PC-9 (cell line): ENCODE measurements around the gene KPNA2. TPM values are rescaled to one million over a fixed set of nuclear protein-coding genes. Genes with fewer than 3 reads are reported as not detected.
A peak's percentile ranks its signal among the peaks of the same experiment; 100 is the strongest.
"Not testable (repeated sequence)": the region's sequence is repeated elsewhere in the genome, so short reads cannot be mapped to it uniquely, and the experiment has no call there.

ENCODE experiments used
- BruUV-seq: library from RNA; stranded (reverse); fragments of 400-500 nt; replicated peaks from 2 replicates; lab custom pipeline; 2021; lab: Mats Ljungman, UMichigan
- CTCF ChIA-PET: fragments of 300-600 bp; sonication (Branson Sonifier 250); formaldehyde crosslinking; loops from one replicate; lab custom pipeline; 2022; ENCODE audit warnings: antibody characterized with exemption; lab: Charles Lee
- POLR2A ChIA-PET: fragments of 300-600 bp; sonication (Branson Sonifier 250); formaldehyde crosslinking; loops from one replicate; lab custom pipeline; 2022; ENCODE audit warnings: antibody characterized with exemption; ENCODE audit not compliant: unreplicated experiment; lab: Charles Lee
- DNase-seq, 2 experiments: peaks; one replicate each; pipeline versions ENCODE4 v3.0.0 to v3.0.0-alpha.2; 2015 to 2022; ENCODE audit warnings: mixed read lengths in 1 of 2
- H2AFZ ChIP-seq: fragments of 200-600 bp; sonication (generic); 2 replicates; pipeline ENCODE4 v1.8.1; 2017; ENCODE audit warnings: antibody characterized with exemption
- H3F3A ChIP-seq: fragments of 200-600 bp; sonication (generic); 2 replicates; pipeline ENCODE4 v1.8.1; 2017; ENCODE audit warnings: antibody characterized with exemption, mild to moderate bottlenecking, low read depth; ENCODE audit not compliant: insufficient read depth
- H3K27ac ChIP-seq: fragments of 200-600 bp; sonication (generic); 2 replicates; pipeline ENCODE4 v1.6.1; 2016; ENCODE audit warnings: mixed run types
- H3K27me3 ChIP-seq: fragments of 200-600 bp; sonication (generic); 2 replicates; pipeline ENCODE4 v1.6.1; 2016; ENCODE audit warnings: low read depth, mixed run types; ENCODE audit not compliant: insufficient read depth
- H3K36me3 ChIP-seq: fragments of 200-600 bp; sonication (generic); 2 replicates; pipeline ENCODE4 v1.6.1; 2016; ENCODE audit warnings: low read depth, mixed run types
- H3K4me1 ChIP-seq: fragments of 200-600 bp; sonication (generic); replicated peaks from 2 replicates; pipeline ENCODE4 v1.6.1; 2016; ENCODE audit warnings: mixed run types; ENCODE audit not compliant: insufficient read depth
- H3K4me2 ChIP-seq: fragments of 200-600 bp; sonication (generic); 2 replicates; pipeline ENCODE4 v1.6.1; 2017; ENCODE audit warnings: mixed run types
- H3K4me3 ChIP-seq: fragments of 200-600 bp; sonication (generic); 2 replicates; pipeline ENCODE4 v1.6.1; 2016; ENCODE audit warnings: mixed run types
- H3K79me2 ChIP-seq: fragments of 200-600 bp; sonication (generic); 2 replicates; pipeline ENCODE4 v1.6.1; 2017; ENCODE audit warnings: low read depth, mixed run types
- H3K9me2 ChIP-seq: fragments of 200-600 bp; sonication (generic); 2 replicates; pipeline ENCODE4 v1.8.1; 2017; ENCODE audit warnings: mild to moderate bottlenecking; ENCODE audit not compliant: insufficient read depth
- H3K9me3 ChIP-seq: fragments of 200-600 bp; sonication (generic); 2 replicates; pipeline ENCODE4 v1.8.1; 2016; ENCODE audit warnings: low read depth; ENCODE audit not compliant: insufficient read depth
- H4K20me1 ChIP-seq: fragments of 200-600 bp; sonication (generic); 2 replicates; pipeline ENCODE4 v1.8.1; 2017; ENCODE audit not compliant: insufficient read depth
- EZH2 ChIP-seq: fragments of 200-600 bp; sonication (generic); IDR thresholded peaks from 2 replicates; pipeline ENCODE4 v1.8.0; 2017; ENCODE audit warnings: antibody characterized with exemption, low read depth
- intact Hi-C: fragments of 100-400 bp; cut with micrococcal nuclease; formaldehyde crosslinking; loops from one replicate; pipeline ENCODE4 v1.10.0; 2022; ENCODE audit not compliant: unreplicated experiment
- total RNA-seq: library from RNA; stranded (reverse); gene quantifications from 2 replicates; pipeline ENCODE4 v1.2.3, GENCODE V29; 2021
- TF ChIP-seq, protein P1 (sequence below): fragments of 200-600 bp; sonication (generic); conservative IDR thresholded peaks from 2 replicates; pipeline ENCODE4 v1.6.1; 2017; ENCODE audit warnings: mixed run types, antibody characterized with exemption, mild to moderate bottlenecking, moderate library complexity

KPNA2 gene
- total RNA-seq, 1 experiment from 2014 or later = 201 TPM

DNA sequence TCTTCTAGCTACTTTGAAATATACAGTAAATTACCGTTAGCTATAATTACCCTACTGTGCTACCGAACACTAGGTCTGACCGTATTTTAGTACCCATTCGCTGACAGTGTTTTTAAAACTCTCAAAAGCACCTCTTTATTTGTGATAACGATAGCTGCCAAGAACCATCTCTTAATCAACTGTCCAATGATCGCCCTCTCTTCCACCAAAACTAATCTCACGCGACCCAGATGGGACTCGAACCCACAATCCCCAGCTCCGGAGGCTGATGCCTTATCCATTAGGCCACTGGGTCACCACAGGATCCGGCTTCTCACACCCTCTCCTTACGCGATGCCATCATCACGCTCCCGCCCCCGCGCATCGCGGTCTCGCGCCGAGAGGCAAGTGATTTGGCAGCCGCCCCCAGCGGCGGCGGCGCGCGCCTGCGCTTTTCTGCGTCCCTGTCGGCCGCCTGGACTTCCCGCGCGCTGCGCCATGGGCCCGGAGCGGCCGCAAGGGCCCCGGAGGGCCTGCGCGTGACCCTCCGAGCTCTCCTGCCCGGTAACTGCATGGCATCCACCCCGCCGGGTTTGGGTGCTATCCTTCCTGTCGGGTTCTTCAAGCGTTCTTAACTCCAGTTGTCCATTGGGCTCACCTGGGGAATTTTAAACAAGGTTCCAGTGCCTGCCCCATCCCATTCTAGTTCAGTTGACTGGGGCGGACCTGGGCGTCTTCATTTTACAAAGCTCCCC is 15.7 kb upstream of the KPNA2 start:
- peaks cover 25% of the 10 kb centered on the region for H3F3A ChIP-seq
- intact Hi-C loops = loop anchor here (1.0 to 2.0 kb wide), 3 partner anchors 15 to 416 kb away; partner anchors contain the start of gene KPNA2
- peak overlapping the region; percentile 71 for H3K4me3 ChIP-seq
- no peaks in the 10 kb centered on the region for H3K79me2 ChIP-seq
- BruUV-seq = TSS peak; percentile 100
- H2AFZ ChIP-seq = peak overlapping the region; percentile 90
- H3K4me2 ChIP-seq = peak overlapping the region; percentile 85
- POLR2A ChIA-PET = interaction anchor here (0.6 to 0.7 kb wide), 2 partner anchors 34 to 157 kb away, joined by 3 read pairs; no protein-coding TSS in a partner anchor
- H3K27me3 ChIP-seq = no peaks in the 10 kb centered on the region
- peaks cover 13% of the 10 kb centered on the region for H3K4me1 ChIP-seq
- CTCF ChIA-PET = interaction anchor here (0.7 to 1.1 kb wide), 4 partner anchors 10 to 244 kb away, joined by 3 read pairs; no protein-coding TSS in a partner anchor
- no peaks in the 10 kb centered on the region for H3K9me3 ChIP-seq
- H3K36me3 ChIP-seq = no peaks in the 10 kb centered on the region
- peak; percentile 90 to 98 for DNase-seq
- H3K27ac ChIP-seq = 0 out of 2 replicates have a peak overlapping the region, but pooled peaks have one; percentile 14
- H3K9me2 ChIP-seq = no peaks in the 10 kb centered on the region
- H4K20me1 ChIP-seq = no peaks in the 10 kb centered on the region
- TF ChIP-seq, protein P1, sequence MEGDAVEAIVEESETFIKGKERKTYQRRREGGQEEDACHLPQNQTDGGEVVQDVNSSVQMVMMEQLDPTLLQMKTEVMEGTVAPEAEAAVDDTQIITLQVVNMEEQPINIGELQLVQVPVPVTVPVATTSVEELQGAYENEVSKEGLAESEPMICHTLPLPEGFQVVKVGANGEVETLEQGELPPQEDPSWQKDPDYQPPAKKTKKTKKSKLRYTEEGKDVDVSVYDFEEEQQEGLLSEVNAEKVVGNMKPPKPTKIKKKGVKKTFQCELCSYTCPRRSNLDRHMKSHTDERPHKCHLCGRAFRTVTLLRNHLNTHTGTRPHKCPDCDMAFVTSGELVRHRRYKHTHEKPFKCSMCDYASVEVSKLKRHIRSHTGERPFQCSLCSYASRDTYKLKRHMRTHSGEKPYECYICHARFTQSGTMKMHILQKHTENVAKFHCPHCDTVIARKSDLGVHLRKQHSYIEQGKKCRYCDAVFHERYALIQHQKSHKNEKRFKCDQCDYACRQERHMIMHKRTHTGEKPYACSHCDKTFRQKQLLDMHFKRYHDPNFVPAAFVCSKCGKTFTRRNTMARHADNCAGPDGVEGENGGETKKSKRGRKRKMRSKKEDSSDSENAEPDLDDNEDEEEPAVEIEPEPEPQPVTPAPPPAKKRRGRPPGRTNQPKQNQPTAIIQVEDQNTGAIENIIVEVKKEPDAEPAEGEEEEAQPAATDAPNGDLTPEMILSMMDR = peak; percentile 47; the same call in 1 of the 2 replicates
- no peak for TF ChIP-seq EZH2

DNA sequence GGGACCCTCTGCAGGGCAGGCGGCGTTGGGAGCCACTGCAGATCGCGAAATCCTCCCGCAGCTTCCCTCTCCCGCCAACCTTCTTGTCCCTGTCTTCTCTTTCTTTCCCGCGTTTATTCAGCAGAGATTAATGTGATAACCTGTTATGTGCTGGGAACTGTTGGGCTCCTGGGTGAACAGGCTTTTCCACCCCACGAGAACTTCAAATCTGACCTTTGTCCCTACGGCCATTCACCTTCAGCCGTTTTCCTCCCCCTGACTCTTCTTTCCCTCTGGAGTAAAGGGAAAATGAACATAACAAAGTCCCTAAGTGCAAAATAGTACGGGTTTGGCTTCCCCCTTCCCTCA is 15.2 kb upstream of the KPNA2 start:
- ChIA-PET POLR2A (interaction anchor here (0.7 kb wide), 1 partner anchor 33 kb away, joined by 3 read pairs; no protein-coding TSS in a partner anchor), CTCF (no interaction called here)
- DNase-seq = no peak
- TF ChIP-seq, protein P1 = no peak
- no peak for TF ChIP-seq EZH2
- H3K4me1 ChIP-seq = peaks cover 13% of the 10 kb centered on the region
- H3K4me3 ChIP-seq = peak overlapping the region; percentile 71
- H4K20me1 ChIP-seq = no peaks in the 10 kb centered on the region
- H3F3A ChIP-seq = peaks cover 25% of the 10 kb centered on the region
- no peaks in the 10 kb centered on the region for H3K9me2 ChIP-seq
- BruUV-seq = TSS peak; percentile 91
- no peaks in the 10 kb centered on the region for H3K27me3 ChIP-seq
- peak overlapping the region; percentile 90 for H2AFZ ChIP-seq
- H3K9me3 ChIP-seq = no peaks in the 10 kb centered on the region
- intact Hi-C loops = loop anchor here (1.0 kb wide), 2 partner anchors 15 to 416 kb away; partner anchors contain the start of gene KPNA2
- H3K4me2 ChIP-seq = peak overlapping the region; percentile 85
- 0 out of 2 replicates have a peak overlapping the region, but pooled peaks have one; percentile 14 for H3K27ac ChIP-seq
- H3K36me3 ChIP-seq = no peaks in the 10 kb centered on the region
- no peaks in the 10 kb centered on the region for H3K79me2 ChIP-seq

DNA sequence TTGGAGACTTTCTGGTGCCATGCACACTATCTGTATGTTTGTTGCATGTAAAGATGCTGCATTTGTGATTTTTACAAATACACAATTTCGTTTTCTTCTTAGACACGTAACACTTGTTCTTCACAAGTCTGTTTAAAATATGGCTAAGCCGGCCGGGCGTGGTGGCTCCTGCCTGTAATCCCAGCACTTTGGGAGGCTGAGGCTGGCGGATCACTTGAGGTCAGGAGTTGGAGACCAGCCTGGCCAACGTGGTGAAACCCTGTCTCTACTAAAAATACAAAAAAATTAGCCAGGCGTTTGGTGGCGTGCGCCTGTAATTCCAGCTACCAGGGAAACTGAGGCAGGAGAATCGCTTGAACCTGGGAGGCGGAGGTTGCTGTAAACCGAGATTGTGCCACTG is 14.7 kb upstream of the KPNA2 start:
- H3K79me2 ChIP-seq, H4K20me1 ChIP-seq, CTCF ChIA-PET, DNase-seq, H3K9me3 ChIP-seq, H3K27me3 ChIP-seq, H3K36me3 ChIP-seq, BruUV-seq, H3K9me2 ChIP-seq: not testable (repeated sequence)
- Histone ChIP-seq H3F3A (peaks cover 25% of the 10 kb centered on the region), H3K4me1 (peaks cover 13% of the 10 kb centered on the region), H3K4me2 (peak overlapping the region; percentile 85), H3K4me3 (peak overlapping the region; percentile 71), H3K27ac (0 out of 2 replicates have a peak overlapping the region, but pooled peaks have one; percentile 14), H2AFZ (peak overlapping the region; percentile 90)
- POLR2A ChIA-PET = interaction anchor here (0.7 kb wide), 1 partner anchor 33 kb away, joined by 3 read pairs; no protein-coding TSS in a partner anchor
- intact Hi-C loops = loop anchor here (1.0 kb wide), 2 partner anchors 15 to 416 kb away; partner anchors contain the start of gene KPNA2
